WTC11 (cell line): ENCODE data around the gene NECTIN2. TPM values are rescaled to one million over a fixed set of nuclear protein-coding genes. Genes with fewer than 3 reads are reported as not detected.
A peak's percentile ranks its signal among the peaks of the same experiment; 100 is the strongest.

ENCODE experiments used
- ATAC-seq: fragments of 200-7000 bp; cut with Tn5 transposase; 2 replicates; pipeline ENCODE4 v1.10.0; 2021; ENCODE audit warnings: mild to moderate bottlenecking, moderate library complexity
- CTCF ChIA-PET: fragments of 300-600 bp; sonication (Branson Sonifier 250); formaldehyde crosslinking; loops from one replicate; lab custom pipeline; 2021; ENCODE audit warnings: antibody characterized with exemption; lab: Charles Lee
- POLR2A ChIA-PET: fragments of 350-600 bp; sonication (Branson Sonifier 250); formaldehyde crosslinking; loops from one replicate; lab custom pipeline; 2021; ENCODE audit warnings: antibody characterized with exemption; lab: Charles Lee
- DNase-seq: peaks from one replicate; pipeline ENCODE4 v3.0.0; 2021; ENCODE audit warnings: low spot score
- H3K27ac Mint-ChIP-seq: 2 replicates; pipeline ENCODE4 v1.8.0; 2021; ENCODE audit warnings: mixed read lengths
- H3K27me3 Mint-ChIP-seq: 2 replicates; pipeline ENCODE4 v1.8.0; 2021; ENCODE audit warnings: low read depth, mild to moderate bottlenecking, moderate library complexity, mixed read lengths
- H3K36me3 Mint-ChIP-seq: 2 replicates; pipeline ENCODE4 v1.8.0; 2021; ENCODE audit warnings: mixed read lengths
- H3K4me1 Mint-ChIP-seq: 2 replicates; pipeline ENCODE4 v1.8.0; 2022; ENCODE audit warnings: mixed read lengths
- H3K4me3 Mint-ChIP-seq: 2 replicates; pipeline ENCODE4 v1.8.0; 2021; ENCODE audit warnings: mild to moderate bottlenecking, moderate library complexity, mixed read lengths
- H3K9me3 Mint-ChIP-seq: 2 replicates; pipeline ENCODE4 v1.8.0; 2021; ENCODE audit warnings: mixed read lengths
- ATF6 ChIP-seq: sonication (generic); formaldehyde crosslinking; IDR thresholded peaks from 2 replicates; pipeline ENCODE4 v1.8.1; 2023; ENCODE audit warnings: mild to moderate bottlenecking, missing genetic modification reagents
- E2F4 ChIP-seq: sonication (generic); formaldehyde crosslinking; IDR thresholded peaks from 2 replicates; pipeline ENCODE4 v1.8.1; 2022; ENCODE audit warnings: low read depth, mild to moderate bottlenecking, moderate library complexity, missing genetic modification reagents, borderline replicate concordance
- GABPB1 ChIP-seq: sonication (generic); formaldehyde crosslinking; IDR thresholded peaks from 2 replicates; pipeline ENCODE4 v1.8.1; 2023; ENCODE audit warnings: mild to moderate bottlenecking, missing genetic modification reagents
- NFATC4 ChIP-seq: fragments of 250-450 bp; sonication (Bioruptor Pico); IDR thresholded peaks from 2 replicates; pipeline ENCODE4 v1.9.0; 2021; ENCODE audit warnings: mild to moderate bottlenecking
- STAT6 ChIP-seq: sonication (generic); formaldehyde crosslinking; conservative IDR thresholded peaks from 2 replicates; pipeline ENCODE4 v1.8.1; 2023; ENCODE audit warnings: mild to moderate bottlenecking, low read depth, missing genetic modification reagents, moderate library complexity
- USF1 ChIP-seq: sonication (generic); formaldehyde crosslinking; IDR thresholded peaks from 2 replicates; pipeline ENCODE4 v1.8.0; 2022; ENCODE audit warnings: mild to moderate bottlenecking, missing genetic modification reagents
- ZNF532 ChIP-seq: fragments of 250-450 bp; sonication (Bioruptor Pico); IDR thresholded peaks from 2 replicates; pipeline ENCODE4 v1.9.0; 2021; ENCODE audit warnings: mild to moderate bottlenecking, borderline replicate concordance
- ZSCAN18 ChIP-seq: fragments of 250-450 bp; sonication (Bioruptor Pico); IDR thresholded peaks from 2 replicates; pipeline ENCODE4 v2.1.2; 2022; ENCODE audit warnings: mild to moderate bottlenecking, moderate library complexity
- total RNA-seq: library from RNA; stranded (reverse); gene quantifications from 3 replicates; pipeline ENCODE4 v1.2.3, GENCODE V29; 2021

NECTIN2 gene
- total RNA-seq, 1 experiment from 2014 or later: 170 TPM

GRCh38 chr19:44803442-44804428 lies 42.4 kb upstream of the NECTIN2 start:
- TF ChIP-seq E2F4 (CRISPR knock-in tag): no peak
- TF ChIP-seq, all 79 proteins: peak for 0
- no peaks in the 10 kb centered on the region for H3K9me3 Mint-ChIP-seq
- H3K4me3 Mint-ChIP-seq: no peak overlapping the region
- ChIA-PET POLR2A (interaction anchor here (0.7 to 1.7 kb wide), 3 partner anchors 9 to 27 kb away, joined by 3 to 4 read pairs (median 3); no protein-coding TSS in a partner anchor), CTCF (interaction anchor here (0.8 to 1.5 kb wide), 6 partner anchors 19 to 114 kb away, joined by 3 to 5 read pairs (median 4); no protein-coding TSS in a partner anchor)
- peaks cover 68% of the 10 kb centered on the region for H3K27me3 Mint-ChIP-seq
- H3K4me1 Mint-ChIP-seq: peaks cover 34% of the 10 kb centered on the region
- DNase-seq (no peak), ATAC-seq (no peak)
- H3K36me3 Mint-ChIP-seq: peaks cover 8% of the 10 kb centered on the region
- no peak overlapping the region for H3K27ac Mint-ChIP-seq

- Mint-ChIP-seq H3K27ac (no peak overlapping the region), H3K4me3 (no peak overlapping the region), H3K36me3 (peaks cover 6% of the 10 kb centered on the region), H3K9me3 (no peaks in the 10 kb centered on the region), H3K4me1 (peaks cover 42% of the 10 kb centered on the region), H3K27me3 (peaks cover 79% of the 10 kb centered on the region)
- TF ChIP-seq USF1 (CRISPR knock-in tag): no peak
- no peak for TF ChIP-seq ZNF532 (CRISPR knock-in tag)
- TF ChIP-seq STAT6 (CRISPR knock-in tag): no peak
- TF ChIP-seq ZSCAN18 (CRISPR knock-in tag): no peak
- DNase-seq (no peak), ATAC-seq (no peak)
- ChIA-PET CTCF (interaction anchor here (0.7 to 5.0 kb wide), 12 partner anchors 10 to 1034 kb away, joined by 3 to 74 read pairs (median 6); partner anchors contain the start of genes APOE, CBLC and NECTIN2), POLR2A (interaction anchor here (0.7 kb wide), 1 partner anchor 504 kb away, joined by 4 read pairs; no protein-coding TSS in a partner anchor)
Measured at GRCh38 chr19:44806291-44806690, 39.8 kb upstream of the NECTIN2 start.

GRCh38 chr19:44807162-44807561 lies 38.9 kb upstream of the NECTIN2 start:
- no peak for DNase-seq
- H3K9me3 Mint-ChIP-seq: no peaks in the 10 kb centered on the region
- ChIA-PET POLR2A (interaction anchor here (0.6 to 1.8 kb wide), 4 partner anchors 12 to 503 kb away, joined by 3 to 8 read pairs (median 5); no protein-coding TSS in a partner anchor), CTCF (interaction anchor here (0.6 to 5.0 kb wide), 25 partner anchors 8 to 236 kb away, joined by 3 to 74 read pairs (median 5); partner anchors contain the start of genes APOE, CBLC and NECTIN2)
- H3K36me3 Mint-ChIP-seq: peaks cover 7% of the 10 kb centered on the region
- H3K4me1 Mint-ChIP-seq: peaks cover 42% of the 10 kb centered on the region
- H3K4me3 Mint-ChIP-seq: no peak overlapping the region
- peaks cover 84% of the 10 kb centered on the region for H3K27me3 Mint-ChIP-seq
- no peak for ATAC-seq
- no peak overlapping the region for H3K27ac Mint-ChIP-seq
- TF ChIP-seq GABPB1: peak; percentile 58; the same call in 1 of the 2 replicates
- TF ChIP-seq ATF6: no peak
- no peak for TF ChIP-seq NFATC4 (CRISPR knock-in tag)
